Naive thymus-derived CD4-positive, alpha-beta T cell (primary cell): Measurements from ENCODE around the gene MORC1. TPM values are rescaled to one million over a fixed set of nuclear protein-coding genes. Genes with fewer than 3 reads are reported as not detected.

ENCODE experiments used
- ATAC-seq: fragments of 150-1000 bp; cut with Tn5 transposase; 2 replicates; pipeline ENCODE4 v1.10.0; 2021; ENCODE audit warnings: mild to moderate bottlenecking, moderate library complexity
- CTCF ChIA-PET: fragments of 350-600 bp; sonication (Branson Sonifier 250); formaldehyde crosslinking; loops from one replicate; lab custom pipeline; 2021; ENCODE audit warnings: antibody characterized with exemption; lab: Charles Lee
- POLR2A ChIA-PET: fragments of 350-600 bp; sonication (Branson Sonifier 250); formaldehyde crosslinking; loops from one replicate; lab custom pipeline; 2021; ENCODE audit warnings: antibody characterized with exemption, inconsistent platforms; lab: Charles Lee
- DNase-seq, 9 donors: peaks; one replicate each; pipeline versions ENCODE4 v3.0.0 to v3.0.0-alpha.2; 2020 to 2022; ENCODE audit warnings: mixed read lengths in 1 of 9
- H3K27ac ChIP-seq: one replicate; pipeline ENCODE4 v1.7.0; 2013; ENCODE audit warnings: mild to moderate bottlenecking, low read depth, low read length, moderate library complexity
- H3K27me3 ChIP-seq, 2 donors: one replicate each; pipeline ENCODE4 v1.7.0; 2013; ENCODE audit warnings: low read length in 2 of 2, mild to moderate bottlenecking in 2 of 2, moderate library complexity in 2 of 2; ENCODE audit not compliant: control insufficient read depth in 2 of 2, insufficient read depth in 2 of 2
- H3K36me3 ChIP-seq, 3 experiments: 1 replicate in 2 of 3; 2 replicates in 1 of 3; pipeline ENCODE4 v1.7.0; 2013; ENCODE audit warnings: low read length in 3 of 3, mild to moderate bottlenecking in 3 of 3, moderate library complexity in 1 of 3; ENCODE audit not compliant: insufficient read depth in 3 of 3, control insufficient read depth in 2 of 3
- H3K4me1 ChIP-seq, 2 donors: one replicate each; pipeline ENCODE4 v1.7.0; 2013; ENCODE audit warnings: low read length in 2 of 2, mild to moderate bottlenecking in 2 of 2, moderate library complexity in 1 of 2; ENCODE audit not compliant: control insufficient read depth in 2 of 2, insufficient read depth in 2 of 2
- H3K4me3 ChIP-seq: 2 replicates; pipeline ENCODE4 v1.7.0; 2013; ENCODE audit warnings: mild to moderate bottlenecking, low read length
- H3K9me3 ChIP-seq, 3 experiments: 1 replicate in 2 of 3; 2 replicates in 1 of 3; pipeline ENCODE4 v1.7.0; 2013; ENCODE audit warnings: low read length in 3 of 3; ENCODE audit not compliant: control insufficient read depth in 2 of 3
- H3K27ac Mint-ChIP-seq, 9 donors: one replicate each; pipeline ENCODE4 v1.8.0; 2020 to 2022; ENCODE audit warnings: mixed read lengths in 9 of 9, mild to moderate bottlenecking in 8 of 9, moderate library complexity in 5 of 9, inconsistent platforms in 2 of 9
- H3K27me3 Mint-ChIP-seq, 5 donors: one replicate each; pipeline ENCODE4 v1.8.0; 2021 to 2022; ENCODE audit warnings: mixed read lengths in 5 of 5, mild to moderate bottlenecking in 1 of 5
- H3K36me3 Mint-ChIP-seq, 5 donors: one replicate each; pipeline ENCODE4 v1.8.0; 2020 to 2022; ENCODE audit warnings: mixed read lengths in 5 of 5, mild to moderate bottlenecking in 3 of 5, inconsistent platforms in 1 of 5
- H3K4me1 Mint-ChIP-seq, 7 donors: one replicate each; pipeline ENCODE4 v1.8.0; 2020 to 2022; ENCODE audit warnings: mixed read lengths in 7 of 7, mild to moderate bottlenecking in 3 of 7, inconsistent platforms in 1 of 7
- H3K4me3 Mint-ChIP-seq, 10 donors: one replicate each; pipeline ENCODE4 v1.8.0; 2020 to 2022; ENCODE audit warnings: mild to moderate bottlenecking in 10 of 10, mixed read lengths in 10 of 10, moderate library complexity in 6 of 10, inconsistent platforms in 2 of 10
- H3K9me3 Mint-ChIP-seq, 11 donors: one replicate each; pipeline ENCODE4 v1.8.0; 2020 to 2022; ENCODE audit warnings: mixed read lengths in 11 of 11, mild to moderate bottlenecking in 4 of 11, inconsistent platforms in 1 of 11, moderate library complexity in 1 of 11
- intact Hi-C, 2 donors: fragments of 100-400 bp; cut with micrococcal nuclease; formaldehyde crosslinking; loops; one replicate each; pipeline ENCODE4 v1.15.1; 2023
- polyA plus RNA-seq, 2 donors: library from polyadenylated mRNA; unstranded; fragments of 300-500 nt; fragmentation: Illumina TruSeq; gene quantifications; one replicate each; pipeline ENCODE4 v1.2.3, GENCODE V29; 2021
- total RNA-seq, 6 experiments: library from RNA in 5 of 6; stranded (reverse) in 5 of 6; gene quantifications; 1 replicate in 5 of 6; 2 replicates in 1 of 6; pipeline ENCODE4 v1.2.3 and lab custom pipeline; 2021 to 2026

The MORC1 gene
- total RNA-seq: under 1 TPM in 1 of 5 experiments, not detected in 4; 0.12 TPM
- not detected for polyA plus RNA-seq
- total RNA-seq (lab: John Stamatoyannopoulos, UW): not detected

- peaks cover 0 to 4% (median 0%) of the 10 kb centered on the region in 5 donors for H3K36me3 Mint-ChIP-seq
- ATAC-seq (no peak), DNase-seq (no peak)
- Histone ChIP-seq H3K27ac (no peak within 1 kb of the TSS), H3K4me1 (no peaks in the 10 kb centered on the region), H3K36me3 (no peaks in the 10 kb centered on the region), H3K27me3 (no peaks in the 10 kb centered on the region), H3K9me3 (no peaks in the 10 kb centered on the region), H3K4me3 (no peak within 1 kb of the TSS)
- H3K27ac Mint-ChIP-seq: no peak within 1 kb of the TSS
- POLR2A ChIA-PET: no interaction called here
- CTCF ChIA-PET: no interaction called here
- no peak within 1 kb of the TSS for H3K4me3 Mint-ChIP-seq
- intact Hi-C loops: no loop called here
- no peaks in the 10 kb centered on the region for H3K4me1 Mint-ChIP-seq
- H3K9me3 Mint-ChIP-seq: peaks cover 0 to 13% (median 6%) of the 10 kb centered on the region in 11 donors
- H3K27me3 Mint-ChIP-seq: peaks cover 0 to 20% (median 0%) of the 10 kb centered on the region in 5 donors
These were observed at the start of gene MORC1 for GRCh38 chr3:109117939-109118338. MORC1 (minus strand) TSS chr3:109118134; CDS start chr3:109118059, 75 bp downstream.

- Mint-ChIP-seq H3K36me3 (no peaks in the 10 kb centered on the region), H3K27ac (no peak overlapping the region), H3K9me3 (peaks cover 0 to 5% (median 0%) of the 10 kb centered on the region in 11 donors), H3K4me1 (no peaks in the 10 kb centered on the region), H3K27me3 (peaks cover 0 to 10% (median 5%) of the 10 kb centered on the region in 5 donors), H3K4me3 (no peak overlapping the region)
- H3K4me3 ChIP-seq: no peak overlapping the region
- H3K4me1 ChIP-seq: no peaks in the 10 kb centered on the region
- POLR2A ChIA-PET: no interaction called here
- no peaks in the 10 kb centered on the region for H3K9me3 ChIP-seq
- no peak overlapping the region for H3K27ac ChIP-seq
- intact Hi-C loops: no loop called here
- no peak for DNase-seq
- H3K36me3 ChIP-seq: no peaks in the 10 kb centered on the region
- CTCF ChIA-PET: no interaction called here
- ATAC-seq: no peak
- no peaks in the 10 kb centered on the region for H3K27me3 ChIP-seq
These were observed 48.0 kb upstream of the MORC1 start for GRCh38 chr3:109165905-109166304.

- H3K4me3 Mint-ChIP-seq: no peak overlapping the region
These were observed 43.7 kb upstream of the MORC1 start for GRCh38 chr3:109161487-109162123.

GRCh38 chr3:109155828-109156227 lies 37.9 kb upstream of the MORC1 start:
- Mint-ChIP-seq H3K27ac (no peak overlapping the region), H3K9me3 (peaks cover 0 to 12% (median 5%) of the 10 kb centered on the region in 11 donors), H3K4me3 (no peak overlapping the region), H3K27me3 (peaks cover 0 to 9% (median 3%) of the 10 kb centered on the region in 5 donors), H3K36me3 (peaks cover 0 to 5% (median 0%) of the 10 kb centered on the region in 5 donors), H3K4me1 (no peaks in the 10 kb centered on the region)
- ATAC-seq (no peak), DNase-seq (no peak)
- Histone ChIP-seq H3K27me3 (no peaks in the 10 kb centered on the region), H3K9me3 (no peaks in the 10 kb centered on the region), H3K4me3 (no peak overlapping the region), H3K4me1 (no peaks in the 10 kb centered on the region), H3K27ac (no peak overlapping the region), H3K36me3 (no peaks in the 10 kb centered on the region)
- POLR2A ChIA-PET: no interaction called here
- CTCF ChIA-PET: no interaction called here
- intact Hi-C loops: no loop called here

More at GRCh38 chr3:109161487-109162123, 43.7 kb upstream of the MORC1 start:
- H3K27me3 ChIP-seq: no peaks in the 10 kb centered on the region
- Mint-ChIP-seq H3K27me3 (peaks cover 0 to 10% (median 5%) of the 10 kb centered on the region in 5 donors), H3K4me1 (no peaks in the 10 kb centered on the region), H3K36me3 (no peaks in the 10 kb centered on the region), H3K9me3 (peaks cover 0 to 10% (median 4%) of the 10 kb centered on the region in 11 donors), H3K27ac (no peak overlapping the region)
- POLR2A ChIA-PET: no interaction called here
- no peak for ATAC-seq
- H3K4me1 ChIP-seq: no peaks in the 10 kb centered on the region
- H3K27ac ChIP-seq: no peak overlapping the region
- H3K4me3 ChIP-seq: no peak overlapping the region
- CTCF ChIA-PET: no interaction called here
- no peak for DNase-seq
- no peaks in the 10 kb centered on the region for H3K36me3 ChIP-seq
- H3K9me3 ChIP-seq: no peaks in the 10 kb centered on the region
- intact Hi-C loops: no loop called here

GRCh38 chr3:109154979-109155378 lies 37.0 kb upstream of the MORC1 start:
- Mint-ChIP-seq H3K36me3 (peaks cover 0 to 5% (median 0%) of the 10 kb centered on the region in 5 donors), H3K4me1 (no peaks in the 10 kb centered on the region)
- no peaks in the 10 kb centered on the region for H3K4me1 ChIP-seq

GRCh38 chr3:109152320-109152719 lies 34.4 kb upstream of the MORC1 start:
- no peak for DNase-seq
- Mint-ChIP-seq H3K27me3 (peaks cover 0 to 20% (median 7%) of the 10 kb centered on the region in 5 donors), H3K4me1 (no peaks in the 10 kb centered on the region), H3K27ac (no peak overlapping the region), H3K9me3 (peaks cover 0 to 12% (median 2%) of the 10 kb centered on the region in 11 donors), H3K4me3 (no peak overlapping the region), H3K36me3 (peaks cover 0 to 5% (median 0%) of the 10 kb centered on the region in 5 donors)
- H3K27me3 ChIP-seq: no peaks in the 10 kb centered on the region
- H3K27ac ChIP-seq: no peak overlapping the region
- CTCF ChIA-PET: no interaction called here
- POLR2A ChIA-PET: no interaction called here
- intact Hi-C loops: no loop called here
- H3K9me3 ChIP-seq: no peaks in the 10 kb centered on the region
- H3K36me3 ChIP-seq: no peaks in the 10 kb centered on the region
- no peak for ATAC-seq
- no peaks in the 10 kb centered on the region for H3K4me1 ChIP-seq
- H3K4me3 ChIP-seq: no peak overlapping the region

More at GRCh38 chr3:109154979-109155378, 37.0 kb upstream of the MORC1 start:
- Histone ChIP-seq H3K36me3 (no peaks in the 10 kb centered on the region), H3K4me3 (no peak overlapping the region), H3K9me3 (no peaks in the 10 kb centered on the region), H3K27ac (no peak overlapping the region), H3K27me3 (no peaks in the 10 kb centered on the region)
- DNase-seq (no peak), ATAC-seq (no peak)
- POLR2A ChIA-PET: no interaction called here
- peaks cover 0 to 12% (median 4%) of the 10 kb centered on the region in 11 donors for H3K9me3 Mint-ChIP-seq
- H3K27me3 Mint-ChIP-seq: peaks cover 0 to 12% (median 3%) of the 10 kb centered on the region in 5 donors
- no peak overlapping the region for H3K27ac Mint-ChIP-seq
- CTCF ChIA-PET: no interaction called here
- no peak overlapping the region for H3K4me3 Mint-ChIP-seq
- intact Hi-C loops: no loop called here

GRCh38 chr3:109149078-109149477 lies 31.1 kb upstream of the MORC1 start:
- Histone ChIP-seq H3K36me3 (no peaks in the 10 kb centered on the region), H3K27me3 (no peaks in the 10 kb centered on the region), H3K9me3 (no peaks in the 10 kb centered on the region), H3K4me1 (no peaks in the 10 kb centered on the region), H3K27ac (no peak overlapping the region), H3K4me3 (no peak overlapping the region)
- ATAC-seq (no peak), DNase-seq (no peak)
- peaks cover 0 to 5% (median 0%) of the 10 kb centered on the region in 5 donors for H3K36me3 Mint-ChIP-seq
- intact Hi-C loops: no loop called here
- H3K27ac Mint-ChIP-seq: no peak overlapping the region
- ChIA-PET CTCF (no interaction called here), POLR2A (no interaction called here)
- peaks cover 2 to 32% (median 13%) of the 10 kb centered on the region in 5 donors for H3K27me3 Mint-ChIP-seq
- no peak overlapping the region for H3K4me3 Mint-ChIP-seq
- peaks cover 0 to 16% (median 3%) of the 10 kb centered on the region in 11 donors for H3K9me3 Mint-ChIP-seq
- H3K4me1 Mint-ChIP-seq: no peaks in the 10 kb centered on the region
